NCI-H128 (cell line): Measurements from ENCODE around the gene S1PR5.
"Not testable (repeated sequence)": the region's sequence is repeated elsewhere in the genome, so short reads cannot be mapped to it uniquely, and the experiment has no call there.

ENCODE experiments used
- DNase-seq: peaks from one replicate; lab custom pipeline; 2025; ENCODE audit not compliant: unreplicated experiment; lab: John Stamatoyannopoulos, UW

The S1PR5 gene

GRCh38 chr19:10517361-10517759 lies at the start of gene S1PR5:
Gene S1PR5, minus strand, starts transcription at chr19:10517447. Its CDS starts 2,436 bp downstream, at chr19:10515011.
- no peak for DNase-seq

- no peak for DNase-seq
Measured at GRCh38 chr19:10566658-10567410, 49.6 kb upstream of the S1PR5 start.

GRCh38 chr19:10566408-10566657 lies 49.1 kb upstream of the S1PR5 start:
- DNase-seq: no peak

- DNase-seq: peak; percentile 96
Measured at GRCh38 chr19:10565567-10566407, 48.5 kb upstream of the S1PR5 start, which contains the start of gene KRI1. Gene KRI1, minus strand, starts transcription at chr19:10566010. Its CDS starts 11 bp downstream, at chr19:10565999.

GRCh38 chr19:10565028-10565566 lies 47.9 kb upstream of the S1PR5 start:
- DNase-seq: no peak

- no peak for DNase-seq
Measured at GRCh38 chr19:10562609-10563008, 45.4 kb upstream of the S1PR5 start.

- DNase-seq: no peak
Measured at GRCh38 chr19:10560154-10560553, 42.9 kb upstream of the S1PR5 start.

GRCh38 chr19:10557603-10558197 lies 40.5 kb upstream of the S1PR5 start:
- DNase-seq: no peak

- DNase-seq: no peak
Measured at GRCh38 chr19:10555610-10555973, 38.3 kb upstream of the S1PR5 start.

- DNase-seq: no peak
Measured at GRCh38 chr19:10554760-10555609, 37.7 kb upstream of the S1PR5 start.

GRCh38 chr19:10553943-10554381 lies 36.7 kb upstream of the S1PR5 start:
- no peak for DNase-seq

- no peak for DNase-seq
Measured at GRCh38 chr19:10553087-10553667, 35.9 kb upstream of the S1PR5 start.

GRCh38 chr19:10552510-10553053 lies 35.3 kb upstream of the S1PR5 start:
- DNase-seq: no peak

- no peak for DNase-seq
Measured at GRCh38 chr19:10551698-10552301, 34.6 kb upstream of the S1PR5 start.

GRCh38 chr19:10551006-10551405 lies 33.8 kb upstream of the S1PR5 start:
- not testable (repeated sequence) for DNase-seq

- DNase-seq: no peak
Measured at GRCh38 chr19:10550336-10550735, 33.1 kb upstream of the S1PR5 start.

GRCh38 chr19:10549733-10550132 lies 32.5 kb upstream of the S1PR5 start:
- no peak for DNase-seq

GRCh38 chr19:10548746-10549276 lies 31.6 kb upstream of the S1PR5 start:
- DNase-seq: no peak

GRCh38 chr19:10546817-10547216 lies 29.6 kb upstream of the S1PR5 start:
- DNase-seq: no peak
